OCI-LY7 (cell line): ENCODE measurements around the gene AKAP8L. TPM values are rescaled to one million over a fixed set of nuclear protein-coding genes. Genes with fewer than 3 reads are reported as not detected.

Experiments used
- BruUV-seq: library from RNA; stranded (reverse); fragments of 400-500 nt; replicated peaks from 2 replicates; lab custom pipeline; 2021; lab: Mats Ljungman, UMichigan
- CTCF ChIA-PET: fragments of 300-600 bp; sonication (Branson Sonifier 250); formaldehyde crosslinking; loops from one replicate; lab custom pipeline; 2022; ENCODE audit warnings: antibody characterized with exemption; ENCODE audit not compliant: unreplicated experiment; lab: Charles Lee
- POLR2A ChIA-PET: fragments of 300-600 bp; sonication (Branson Sonifier 250); formaldehyde crosslinking; loops from one replicate; lab custom pipeline; 2022; ENCODE audit warnings: antibody characterized with exemption; lab: Charles Lee
- DNase-seq: peaks from one replicate; pipeline ENCODE4 v3.0.0-alpha.2; 2015; ENCODE audit warnings: low spot score
- H2AFZ ChIP-seq: fragments of 200-600 bp; sonication (generic), shearing (Covaris generic); 2 replicates; pipeline ENCODE4 v1.6.1; 2014; ENCODE audit warnings: mild to moderate bottlenecking, antibody characterized with exemption, low read length, moderate library complexity
- H3K27ac ChIP-seq: fragments of 200-600 bp; sonication (generic); 2 replicates; pipeline ENCODE4 v1.5.1; 2014; ENCODE audit warnings: mixed run types, low read depth, mild to moderate bottlenecking, moderate library complexity, low read length, inconsistent platforms; ENCODE audit not compliant: poor library complexity, severe bottlenecking
- H3K36me3 ChIP-seq: fragments of 200-600 bp; sonication (generic); 2 replicates; pipeline ENCODE4 v1.6.1; 2014; ENCODE audit warnings: mild to moderate bottlenecking, antibody characterized with exemption, low read length, moderate library complexity, mixed read lengths; ENCODE audit not compliant: insufficient read depth
- H3K4me1 ChIP-seq: fragments of 200-600 bp; sonication (generic); 2 replicates; pipeline ENCODE4 v1.5.1; 2014; ENCODE audit warnings: mild to moderate bottlenecking, low read length; ENCODE audit not compliant: insufficient read depth, poor library complexity, severe bottlenecking
- H3K4me2 ChIP-seq: fragments of 200-600 bp; sonication (generic); 2 replicates; pipeline ENCODE4 v1.6.1; 2014; ENCODE audit warnings: mild to moderate bottlenecking, low read length
- H3K4me3 ChIP-seq: fragments of 200-600 bp; sonication (generic); 2 replicates; pipeline ENCODE4 v1.5.1; 2014; ENCODE audit warnings: mild to moderate bottlenecking, low read depth, low read length; ENCODE audit not compliant: poor library complexity, severe bottlenecking
- H3K79me2 ChIP-seq: fragments of 200-600 bp; sonication (generic); 2 replicates; pipeline ENCODE4 v1.6.1; 2016; ENCODE audit warnings: low read depth, mild to moderate bottlenecking, low read length, moderate library complexity, mixed read lengths; ENCODE audit not compliant: insufficient read depth
- H3K9me2 ChIP-seq: fragments of 200-600 bp; sonication (generic); 2 replicates; pipeline ENCODE4 v1.6.1; 2016; ENCODE audit warnings: mild to moderate bottlenecking, low read length, mixed read lengths; ENCODE audit not compliant: insufficient read depth
- H3K9me3 ChIP-seq: fragments of 200-600 bp; sonication (generic); 2 replicates; pipeline ENCODE4 v1.6.1; 2014; ENCODE audit warnings: mild to moderate bottlenecking, mixed run types, low read length, mixed read lengths
- H4K20me1 ChIP-seq: fragments of 200-600 bp; sonication (generic); 2 replicates; pipeline ENCODE4 v1.6.1; 2014; ENCODE audit warnings: mild to moderate bottlenecking, antibody characterized with exemption, low read length, moderate library complexity, mixed read lengths; ENCODE audit not compliant: insufficient read depth
- EZH2phosphoT487 ChIP-seq: fragments of 200-600 bp; sonication (generic); IDR thresholded peaks from 2 replicates; pipeline ENCODE4 v1.6.1; 2018; ENCODE audit warnings: low read depth, borderline replicate concordance, mild to moderate bottlenecking, mixed run types, antibody characterized with exemption, low read length, moderate library complexity, mixed read lengths
- intact Hi-C: fragments of 100-400 bp; cut with micrococcal nuclease; formaldehyde crosslinking; loops from one replicate; pipeline ENCODE4 v1.10.0; 2022; ENCODE audit not compliant: unreplicated experiment
- total RNA-seq, 2 experiments: library from RNA; depleted of rRNA in 1 of 2; stranded (reverse); fragments of >200 nt in 1 of 2; shearing (Covaris generic) in 1 of 2; gene quantifications; 2 replicates each; pipeline ENCODE4 v1.2.3, GENCODE V29; 2014 to 2022
- TF ChIP-seq, protein P1 (sequence below): fragments of 200-600 bp; sonication (generic); conservative IDR thresholded peaks from 2 replicates; pipeline ENCODE4 v1.5.1; 2014; ENCODE audit warnings: mild to moderate bottlenecking, antibody characterized with exemption, low read length, moderate library complexity, mixed read lengths

Gene AKAP8L
- total RNA-seq, 2 experiments from 2014 or later, result 119 to 124 TPM

DNA sequence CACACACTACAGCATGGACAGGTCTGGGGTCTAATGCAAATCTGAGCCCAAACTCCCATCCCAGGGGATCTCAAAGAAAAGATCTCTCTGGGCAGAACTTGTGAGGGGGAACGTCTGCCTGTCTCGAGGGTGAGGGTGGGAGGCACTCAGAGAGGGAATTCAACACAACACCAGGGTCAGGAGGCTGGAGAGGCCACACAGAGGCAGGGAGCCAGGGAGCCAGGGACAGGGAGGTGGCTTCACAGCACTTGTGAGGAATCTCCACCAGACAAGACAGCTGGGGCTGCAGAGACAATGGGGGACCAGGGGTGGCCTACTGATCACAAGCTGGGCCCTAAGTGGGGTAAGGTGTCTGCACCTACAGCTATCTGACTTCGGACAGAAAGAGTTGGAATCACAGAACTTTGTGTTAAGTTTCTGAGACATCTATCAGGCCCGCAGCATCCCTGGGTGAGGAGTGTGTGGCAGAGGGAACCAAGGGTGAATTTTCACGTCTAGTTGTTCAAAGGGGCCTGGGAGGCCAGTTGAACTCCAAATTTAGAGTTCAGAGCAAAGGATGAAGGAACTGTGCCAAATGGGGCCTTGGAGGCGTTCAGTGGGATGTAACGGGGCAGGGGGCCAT, 12.7 kb upstream of the AKAP8L start:
- peaks cover 35% of the 10 kb centered on the region for H3K36me3 ChIP-seq
- no peak overlapping the region for H2AFZ ChIP-seq
- DNase-seq, result no peak
- BruUV-seq, result TSS peak; percentile 81
- peak overlapping the region; percentile 45 for H3K27ac ChIP-seq
- intact Hi-C loops, result loop anchor here (5.0 kb wide), 1 partner anchor 126 kb away; no protein-coding TSS in a partner anchor
- H3K4me1 ChIP-seq, result peaks cover 21% of the 10 kb centered on the region
- H4K20me1 ChIP-seq, result no peaks in the 10 kb centered on the region; the same call in 1 of the 2 replicates
- ChIA-PET POLR2A (interaction anchor here (0.9 kb wide), 1 partner anchor 13 kb away, joined by 5 read pairs; the partner anchor contains the start of gene AKAP8L), CTCF (no interaction called here)
- TF ChIP-seq EZH2phosphoT487, result no peak
- TF ChIP-seq, protein P1, sequence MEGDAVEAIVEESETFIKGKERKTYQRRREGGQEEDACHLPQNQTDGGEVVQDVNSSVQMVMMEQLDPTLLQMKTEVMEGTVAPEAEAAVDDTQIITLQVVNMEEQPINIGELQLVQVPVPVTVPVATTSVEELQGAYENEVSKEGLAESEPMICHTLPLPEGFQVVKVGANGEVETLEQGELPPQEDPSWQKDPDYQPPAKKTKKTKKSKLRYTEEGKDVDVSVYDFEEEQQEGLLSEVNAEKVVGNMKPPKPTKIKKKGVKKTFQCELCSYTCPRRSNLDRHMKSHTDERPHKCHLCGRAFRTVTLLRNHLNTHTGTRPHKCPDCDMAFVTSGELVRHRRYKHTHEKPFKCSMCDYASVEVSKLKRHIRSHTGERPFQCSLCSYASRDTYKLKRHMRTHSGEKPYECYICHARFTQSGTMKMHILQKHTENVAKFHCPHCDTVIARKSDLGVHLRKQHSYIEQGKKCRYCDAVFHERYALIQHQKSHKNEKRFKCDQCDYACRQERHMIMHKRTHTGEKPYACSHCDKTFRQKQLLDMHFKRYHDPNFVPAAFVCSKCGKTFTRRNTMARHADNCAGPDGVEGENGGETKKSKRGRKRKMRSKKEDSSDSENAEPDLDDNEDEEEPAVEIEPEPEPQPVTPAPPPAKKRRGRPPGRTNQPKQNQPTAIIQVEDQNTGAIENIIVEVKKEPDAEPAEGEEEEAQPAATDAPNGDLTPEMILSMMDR, result no peak
- H3K9me2 ChIP-seq, result no peaks in the 10 kb centered on the region
- H3K9me3 ChIP-seq, result no peaks in the 10 kb centered on the region
- peak overlapping the region; percentile 85 for H3K4me3 ChIP-seq
- peaks cover 24% of the 10 kb centered on the region for H3K79me2 ChIP-seq
- H3K4me2 ChIP-seq, result peak overlapping the region; percentile 83

DNA sequence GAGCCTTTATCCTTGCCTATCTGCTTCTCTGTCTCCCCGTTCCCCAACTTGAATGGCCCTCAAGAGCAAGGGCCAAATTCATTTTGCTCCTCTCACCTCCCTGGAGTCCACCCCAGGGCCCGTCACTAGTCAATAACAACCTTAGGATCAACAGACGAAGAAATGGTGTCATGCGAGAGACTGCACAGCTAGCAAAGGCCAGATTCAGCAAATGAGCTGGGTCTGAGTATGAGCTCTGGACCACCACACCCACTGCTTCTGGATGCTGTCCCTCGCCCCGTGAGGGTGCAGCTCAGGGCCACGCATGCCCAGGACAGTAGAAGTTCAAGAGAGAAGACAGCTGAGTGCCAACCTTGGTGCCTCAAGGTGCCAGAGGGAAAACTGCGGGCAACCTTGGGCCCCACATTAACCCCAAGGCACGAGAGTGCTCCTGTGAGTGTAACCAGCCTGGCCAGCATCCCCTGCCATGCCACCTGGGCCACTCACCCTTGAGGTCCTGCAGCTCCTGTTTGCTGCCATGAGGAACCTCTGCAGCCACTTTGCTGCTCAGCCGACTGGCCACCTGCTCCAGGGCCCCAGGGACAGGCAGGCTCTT, 11.8 kb upstream of the AKAP8L start:
- Histone ChIP-seq H3K9me3 (no peaks in the 10 kb centered on the region), H2AFZ (no peak overlapping the region), H3K27ac (no peak overlapping the region), H4K20me1 (no peaks in the 10 kb centered on the region; the same call in 1 of the 2 replicates), H3K4me1 (peaks cover 21% of the 10 kb centered on the region), H3K4me2 (peak overlapping the region; percentile 83), H3K79me2 (peaks cover 24% of the 10 kb centered on the region), H3K4me3 (peak overlapping the region; percentile 85), H3K36me3 (peaks cover 42% of the 10 kb centered on the region), H3K9me2 (no peaks in the 10 kb centered on the region)
- intact Hi-C loops, result loop anchor here (5.0 kb wide), 1 partner anchor 127 kb away; no protein-coding TSS in a partner anchor
- ChIA-PET POLR2A (no interaction called here), CTCF (no interaction called here)
- TF ChIP-seq EZH2phosphoT487, result no peak
- TF ChIP-seq, protein P1, result no peak
- no TSS peak for BruUV-seq
- DNase-seq, result no peak
